Lower leg skin (tissue), 3 donors: Measurements from ENCODE around the gene ZNF543.

Source experiments
- POLR2A ChIP-seq, 2 donors: fragments of 450-650 bp; IDR thresholded peaks; one replicate each; pipeline ENCODE4 v1.6.1; 2016 to 2017; ENCODE audit warnings: antibody characterized with exemption in 2 of 2, mild to moderate bottlenecking in 1 of 2, moderate library complexity in 1 of 2
- TF ChIP-seq, protein P1 (sequence below), 3 donors: fragments of 450-650 bp; IDR thresholded peaks; one replicate each; pipeline ENCODE4 v1.5.1; 2016; ENCODE audit warnings: antibody characterized with exemption in 3 of 3, mild to moderate bottlenecking in 3 of 3, moderate library complexity in 2 of 3

- TF ChIP-seq, protein P1, sequence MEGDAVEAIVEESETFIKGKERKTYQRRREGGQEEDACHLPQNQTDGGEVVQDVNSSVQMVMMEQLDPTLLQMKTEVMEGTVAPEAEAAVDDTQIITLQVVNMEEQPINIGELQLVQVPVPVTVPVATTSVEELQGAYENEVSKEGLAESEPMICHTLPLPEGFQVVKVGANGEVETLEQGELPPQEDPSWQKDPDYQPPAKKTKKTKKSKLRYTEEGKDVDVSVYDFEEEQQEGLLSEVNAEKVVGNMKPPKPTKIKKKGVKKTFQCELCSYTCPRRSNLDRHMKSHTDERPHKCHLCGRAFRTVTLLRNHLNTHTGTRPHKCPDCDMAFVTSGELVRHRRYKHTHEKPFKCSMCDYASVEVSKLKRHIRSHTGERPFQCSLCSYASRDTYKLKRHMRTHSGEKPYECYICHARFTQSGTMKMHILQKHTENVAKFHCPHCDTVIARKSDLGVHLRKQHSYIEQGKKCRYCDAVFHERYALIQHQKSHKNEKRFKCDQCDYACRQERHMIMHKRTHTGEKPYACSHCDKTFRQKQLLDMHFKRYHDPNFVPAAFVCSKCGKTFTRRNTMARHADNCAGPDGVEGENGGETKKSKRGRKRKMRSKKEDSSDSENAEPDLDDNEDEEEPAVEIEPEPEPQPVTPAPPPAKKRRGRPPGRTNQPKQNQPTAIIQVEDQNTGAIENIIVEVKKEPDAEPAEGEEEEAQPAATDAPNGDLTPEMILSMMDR (IDR thresholded peaks at IDR 0.05): no peak
- TF ChIP-seq POLR2A (IDR thresholded peaks at IDR 0.05): no peak
Measured at GRCh38 chr19:57334191-57334590, 13.9 kb downstream of the ZNF543 start.
